OCI-M2 (cell line): Measurements from ENCODE around the gene FADS1.

Source experiments
- DNase-seq: peaks from one replicate; lab custom pipeline; 2025; ENCODE audit not compliant: unreplicated experiment; lab: John Stamatoyannopoulos, UW

Gene FADS1

GRCh38 chr11:61762798-61763197 is 54.0 kb downstream of the FADS1 start:
- DNase-seq, result no peak

GRCh38 chr11:61762223-61762615 is 54.6 kb downstream of the FADS1 start:
- DNase-seq, result no peak

- no peak for DNase-seq
Measured at GRCh38 chr11:61761440-61762222, 55.2 kb downstream of the FADS1 start.

- DNase-seq, result no peak
Measured at GRCh38 chr11:61760946-61761345, 55.9 kb downstream of the FADS1 start.

- DNase-seq, result no peak
Measured at GRCh38 chr11:61757213-61757862, 59.5 kb downstream of the FADS1 start.

- no peak for DNase-seq
Measured at GRCh38 chr11:61756452-61757212, 60.2 kb downstream of the FADS1 start.

DNA sequence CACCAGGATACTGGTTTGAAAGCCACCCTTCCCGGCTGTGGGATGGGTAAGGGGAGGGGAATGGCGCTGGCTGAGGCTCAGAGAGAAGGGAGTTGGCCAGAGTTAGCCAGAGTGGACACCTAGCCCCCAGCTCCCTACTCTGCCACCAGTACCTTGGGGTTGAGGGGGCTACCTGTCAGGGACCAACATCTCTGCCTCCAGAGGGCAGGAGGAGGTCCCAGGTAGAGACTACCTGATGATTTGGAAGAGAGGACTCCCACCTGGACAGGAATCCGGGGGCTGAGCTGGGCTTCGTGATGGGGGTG is 60.7 kb downstream of the FADS1 start:
- no peak for DNase-seq

DNA sequence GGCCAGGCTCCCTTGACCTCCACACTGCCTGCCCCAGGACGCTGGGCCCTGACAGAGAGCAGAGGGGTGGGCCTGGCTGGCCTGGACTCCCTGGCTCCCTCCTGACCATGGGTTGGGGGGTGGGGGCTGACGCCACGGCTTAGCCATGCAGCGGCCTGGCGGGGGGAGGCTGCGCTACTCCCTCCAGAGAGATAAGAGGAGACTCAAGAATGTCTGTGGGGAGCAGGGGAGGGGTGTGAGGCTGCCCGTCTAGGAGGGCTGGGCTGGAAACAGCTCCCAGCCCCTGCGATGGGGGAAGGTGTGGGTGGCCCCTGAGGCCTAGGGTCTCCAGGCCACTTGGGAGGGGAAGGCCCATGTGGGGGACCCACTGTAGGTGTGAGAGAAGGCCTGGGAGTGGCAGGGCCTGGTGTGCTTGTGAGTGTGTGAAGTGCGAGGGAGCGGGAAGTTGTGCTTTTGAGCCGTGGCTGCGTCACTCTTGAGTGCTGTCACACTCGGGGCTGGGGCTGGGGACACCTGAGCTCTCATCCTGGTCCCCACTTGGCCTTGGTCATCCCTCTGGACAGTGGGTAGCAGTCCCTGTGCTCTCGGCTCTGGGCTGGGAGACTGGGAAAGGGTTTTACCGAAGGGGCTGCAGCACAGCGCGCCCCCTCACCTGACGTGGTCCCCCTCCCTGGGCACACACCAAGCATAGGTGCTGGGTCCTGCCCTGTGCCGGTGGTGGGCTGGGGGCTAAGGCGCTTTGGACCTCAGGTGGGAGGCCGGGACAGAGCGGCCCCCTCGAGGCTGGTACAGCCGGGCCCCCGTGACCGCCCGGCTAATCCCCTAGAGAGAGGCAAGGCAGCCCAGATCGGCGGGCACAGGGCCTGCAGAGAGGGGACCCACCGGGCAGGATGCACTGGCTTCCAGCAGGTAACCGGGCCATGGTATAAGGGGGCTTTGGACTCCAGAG is 62.0 kb downstream of the FADS1 start:
- DNase-seq, result no peak

GRCh38 chr11:61753672-61754071 is 63.1 kb downstream of the FADS1 start:
- DNase-seq, result no peak

GRCh38 chr11:61752925-61753521 is 63.8 kb downstream of the FADS1 start:
- DNase-seq, result no peak

DNA sequence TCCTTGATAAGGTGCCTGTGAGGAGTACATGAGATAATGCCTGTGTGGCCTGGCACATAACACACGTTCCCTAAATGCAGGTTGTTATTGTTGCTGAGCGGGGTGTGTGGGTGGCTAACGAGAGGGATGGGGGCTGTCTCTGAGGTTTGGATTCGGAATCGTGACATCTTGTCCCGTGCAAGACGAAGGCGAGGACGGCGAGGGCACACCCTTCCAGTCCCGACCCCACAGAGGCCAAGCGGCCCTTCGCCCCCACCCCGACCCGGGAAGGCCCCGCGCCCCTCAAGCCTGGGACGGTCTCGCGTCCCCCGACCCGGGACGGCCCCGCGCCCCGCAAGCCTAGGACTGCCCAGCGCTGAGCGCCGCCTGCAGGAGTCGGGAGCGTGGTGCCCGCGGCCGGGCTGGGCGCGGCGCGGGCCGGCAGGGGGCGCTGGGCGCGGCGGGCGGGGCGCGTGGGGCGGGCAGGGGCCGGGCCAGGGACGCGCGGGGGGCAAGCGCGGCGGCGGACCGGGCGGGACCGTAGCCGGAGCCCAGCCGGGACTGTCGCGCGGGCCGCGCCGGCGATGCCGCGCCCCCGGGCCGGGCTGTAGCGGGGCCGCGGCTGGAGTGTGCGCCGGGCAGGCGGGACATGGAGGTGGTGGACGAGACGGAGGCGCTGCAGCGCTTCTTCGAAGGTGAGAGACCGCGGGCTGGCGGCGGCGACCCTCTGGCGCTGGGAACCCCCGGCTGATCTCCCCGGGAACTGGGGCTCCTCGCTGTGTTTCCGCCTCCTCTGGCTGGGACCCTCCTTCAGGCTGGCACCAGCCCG is 64.5 kb downstream of the FADS1 start, which contains the start of gene MYRF:
Gene MYRF (plus strand): TSS at position 520 of the 808 bp plus-strand sequence. CDS start 109 bp downstream, at position 629.
- DNase-seq, result no peak

- DNase-seq, result no peak
Measured at GRCh38 chr11:61751384-61751783, 65.4 kb downstream of the FADS1 start.

- DNase-seq, result no peak
Measured at GRCh38 chr11:61750631-61751273, 66.1 kb downstream of the FADS1 start.
